GM23248 (cell line): ENCODE measurements around the gene VPS33A. TPM values are rescaled to one million over a fixed set of nuclear protein-coding genes. Genes with fewer than 3 reads are reported as not detected.
A peak's percentile ranks its signal among the peaks of the same experiment; 100 is the strongest.

Source experiments
- DNase-seq: peaks from one replicate; pipeline ENCODE4 v3.0.0-alpha.2; 2015
- H2AFZ ChIP-seq: fragments of 200-600 bp; sonication (generic); 2 replicates; pipeline ENCODE4 v1.6.1; 2016; ENCODE audit warnings: antibody characterized with exemption
- H3F3A ChIP-seq: fragments of 200-600 bp; sonication (generic); 2 replicates; pipeline ENCODE4 v1.6.1; 2016; ENCODE audit warnings: mild to moderate bottlenecking, antibody characterized with exemption, mixed run types; ENCODE audit not compliant: insufficient read depth
- H3K27ac ChIP-seq: fragments of 200-600 bp; sonication (generic); 2 replicates; pipeline ENCODE4 v1.5.1; 2016; ENCODE audit warnings: mild to moderate bottlenecking
- H3K27me3 ChIP-seq: fragments of 200-600 bp; sonication (generic); replicated peaks from 2 replicates; pipeline ENCODE4 v1.6.1; 2016; ENCODE audit warnings: mild to moderate bottlenecking; ENCODE audit not compliant: insufficient read depth
- H3K36me3 ChIP-seq: fragments of 200-600 bp; sonication (generic); 2 replicates; pipeline ENCODE4 v1.6.1; 2016; ENCODE audit warnings: low read depth, mild to moderate bottlenecking
- H3K4me1 ChIP-seq: fragments of 200-600 bp; sonication (generic); 2 replicates; pipeline ENCODE4 v1.6.1; 2016; ENCODE audit warnings: mild to moderate bottlenecking; ENCODE audit not compliant: insufficient read depth
- H3K4me2 ChIP-seq: fragments of 200-600 bp; sonication (generic); one replicate; pipeline ENCODE4 v1.6.1; 2016; ENCODE audit warnings: mild to moderate bottlenecking; ENCODE audit not compliant: unreplicated experiment
- H3K4me3 ChIP-seq: fragments of 200-600 bp; sonication (generic); 2 replicates; pipeline ENCODE4 v1.5.1; 2016; ENCODE audit warnings: mild to moderate bottlenecking
- H3K79me2 ChIP-seq: fragments of 200-600 bp; sonication (generic); 2 replicates; pipeline ENCODE4 v1.6.1; 2016; ENCODE audit warnings: mild to moderate bottlenecking; ENCODE audit not compliant: insufficient read depth
- H3K9ac ChIP-seq: fragments of 200-600 bp; sonication (generic); 2 replicates; pipeline ENCODE4 v1.6.1; 2016; ENCODE audit warnings: mild to moderate bottlenecking
- H3K9me2 ChIP-seq: fragments of 200-600 bp; sonication (generic); 2 replicates; pipeline ENCODE4 v1.6.1; 2016; ENCODE audit warnings: mixed run types, mild to moderate bottlenecking, moderate library complexity; ENCODE audit not compliant: insufficient read depth
- H3K9me3 ChIP-seq: fragments of 200-600 bp; sonication (generic); one replicate; pipeline ENCODE4 v1.6.1; 2017; ENCODE audit warnings: low read depth
- H4K20me1 ChIP-seq: fragments of 200-600 bp; sonication (generic); 2 replicates; pipeline ENCODE4 v1.6.0; 2016; ENCODE audit not compliant: insufficient read depth
- EZH2 ChIP-seq: fragments of 200-600 bp; sonication (generic); IDR thresholded peaks from 2 replicates; pipeline ENCODE4 v1.6.1; 2018; ENCODE audit warnings: antibody characterized with exemption, mild to moderate bottlenecking; ENCODE audit not compliant: insufficient read depth, poor library complexity, severe bottlenecking
- EZH2phosphoT487 ChIP-seq: fragments of 200-600 bp; sonication (generic); IDR thresholded peaks from 2 replicates; pipeline ENCODE4 v1.6.1; 2018; ENCODE audit warnings: antibody characterized with exemption, moderate library complexity, mild to moderate bottlenecking, low read depth; ENCODE audit not compliant: insufficient read depth
- WGBS, 2 experiments: methylation state at CpG; one replicate each; pipeline ENCODE4 v1.1.6; 2015 to 2017; ENCODE audit warnings: low lambda C conversion rate in 2 of 2, low coverage in 1 of 2; ENCODE audit errors: missing lambda C conversion rate in 2 of 2; 5-methylcytosine and 5-hydroxymethylcytosine counted together
- in situ Hi-C: fragments of 300-500 bp; cut with MboI; formaldehyde crosslinking; loops from 2 replicates; pipeline ENCODE4 v1.15.0; 2020
- polyA plus RNA-seq: library from polyadenylated mRNA; unstranded; fragments of >200 nt; fragmentation: Nextera tagmentation; extraction: Ambion mirVana; gene quantifications from 2 replicates; pipeline ENCODE4 v1.2.1, GENCODE V29; 2016
- total RNA-seq: library from RNA; depleted of rRNA; stranded (reverse); fragments of >200 nt; shearing (Covaris generic); gene quantifications from 2 replicates; pipeline ENCODE4 v1.2.3, GENCODE V29; 2014

VPS33A gene
- total and polyA plus RNA-seq, 2 experiments from 2014 or later: 16.0 to 16.2 TPM

GRCh38 chr12:122291431-122291830 is 25.1 kb upstream of the VPS33A start:
- H3K9me3 ChIP-seq: no peaks in the 10 kb centered on the region
- H3K9me2 ChIP-seq: no peaks in the 10 kb centered on the region
- H3K27ac ChIP-seq: no peak overlapping the region
- no peak overlapping the region for H3K4me3 ChIP-seq
- H3K9ac ChIP-seq: no peak overlapping the region
- in situ Hi-C loops: no loop called here
- 89 to 92% methylated on average over 8 of the region's 8 CpGs for WGBS, 2 experiments
- H2AFZ ChIP-seq: no peak overlapping the region
- H3K36me3 ChIP-seq: peaks cover 31% of the 10 kb centered on the region
- no peaks in the 10 kb centered on the region for H3K27me3 ChIP-seq
- no peak for TF ChIP-seq EZH2phosphoT487
- TF ChIP-seq EZH2: no peak
- H3F3A ChIP-seq: no peaks in the 10 kb centered on the region
- H4K20me1 ChIP-seq: no peaks in the 10 kb centered on the region
- 0 out of 2 replicates have a peak, but pooled peaks cover 3% of the 10 kb centered on the region for H3K79me2 ChIP-seq
- no peak for DNase-seq
- H3K4me2 ChIP-seq: no peak overlapping the region
- H3K4me1 ChIP-seq: peaks cover 9% of the 10 kb centered on the region

- peaks cover 23% of the 10 kb centered on the region; the same call in 1 of the 2 replicates for H3K36me3 ChIP-seq
- 95 to 98% methylated on average over 5 of the region's 5 CpGs for WGBS, 2 experiments
- no peak overlapping the region for H3K9ac ChIP-seq
- H3K27ac ChIP-seq: no peak overlapping the region
- H3K4me3 ChIP-seq: no peak overlapping the region
- no peaks in the 10 kb centered on the region for H3K79me2 ChIP-seq
- no peak overlapping the region for H3K4me2 ChIP-seq
- H2AFZ ChIP-seq: no peak overlapping the region
- no peaks in the 10 kb centered on the region for H3K27me3 ChIP-seq
- no peak for DNase-seq
- no peaks in the 10 kb centered on the region for H3K9me2 ChIP-seq
- in situ Hi-C loops: no loop called here
- H3K4me1 ChIP-seq: peaks cover 14% of the 10 kb centered on the region
- peaks cover 20% of the 10 kb centered on the region for H3F3A ChIP-seq
- H4K20me1 ChIP-seq: no peaks in the 10 kb centered on the region
- H3K9me3 ChIP-seq: no peaks in the 10 kb centered on the region
- no peak for TF ChIP-seq EZH2phosphoT487
- no peak for TF ChIP-seq EZH2
These were observed 17.4 kb upstream of the VPS33A start for GRCh38 chr12:122283680-122284079.

GRCh38 chr12:122282061-122282460 is 15.8 kb upstream of the VPS33A start:
- Histone ChIP-seq H3K27ac (peak overlapping the region; percentile 33), H4K20me1 (no peaks in the 10 kb centered on the region), H3K4me1 (peaks cover 14% of the 10 kb centered on the region), H3K9me3 (no peaks in the 10 kb centered on the region), H3K4me3 (no peak overlapping the region), H3K79me2 (no peaks in the 10 kb centered on the region), H3K36me3 (peaks cover 17% of the 10 kb centered on the region), H3K4me2 (peak overlapping the region; percentile 31), H3K9ac (no peak overlapping the region), H3F3A (peaks cover 20% of the 10 kb centered on the region), H3K9me2 (no peaks in the 10 kb centered on the region), H3K27me3 (no peaks in the 10 kb centered on the region), H2AFZ (no peak overlapping the region)
- peak; percentile 84 for DNase-seq
- no peak for TF ChIP-seq EZH2phosphoT487
- TF ChIP-seq EZH2: no peak
- WGBS, 2 experiments: 34 to 35% methylated on average over 4 of the region's 4 CpGs
- in situ Hi-C loops: no loop called here

- Histone ChIP-seq H3K27me3 (no peaks in the 10 kb centered on the region), H3K36me3 (peaks cover 47% of the 10 kb centered on the region), H2AFZ (no peak overlapping the region), H3K27ac (no peak overlapping the region), H3K9ac (no peak overlapping the region), H3K4me1 (no peaks in the 10 kb centered on the region), H3K9me3 (no peaks in the 10 kb centered on the region), H3K79me2 (no peaks in the 10 kb centered on the region), H3K9me2 (no peaks in the 10 kb centered on the region), H3K4me2 (no peak overlapping the region), H3K4me3 (no peak overlapping the region), H3F3A (peaks cover 1% of the 10 kb centered on the region; the same call in 1 of the 2 replicates), H4K20me1 (no peaks in the 10 kb centered on the region)
- WGBS, 2 experiments: 85 to 87% methylated on average over 7 of the region's 7 CpGs
- TF ChIP-seq EZH2phosphoT487 (no peak), EZH2 (no peak)
- in situ Hi-C loops: no loop called here
- DNase-seq: no peak
These were observed 9.9 kb upstream of the VPS33A start for GRCh38 chr12:122276242-122276641.

GRCh38 chr12:122275459-122275858 is 9.2 kb upstream of the VPS33A start:
- in situ Hi-C loops: no loop called here
- Histone ChIP-seq H3K27me3 (no peaks in the 10 kb centered on the region), H3K36me3 (peaks cover 53% of the 10 kb centered on the region), H3K9me2 (no peaks in the 10 kb centered on the region), H4K20me1 (no peaks in the 10 kb centered on the region), H3F3A (no peaks in the 10 kb centered on the region), H3K9me3 (no peaks in the 10 kb centered on the region), H3K4me1 (no peaks in the 10 kb centered on the region), H2AFZ (no peak overlapping the region), H3K27ac (no peak overlapping the region), H3K4me3 (no peak overlapping the region), H3K4me2 (no peak overlapping the region), H3K9ac (no peak overlapping the region), H3K79me2 (no peaks in the 10 kb centered on the region)
- TF ChIP-seq EZH2phosphoT487: no peak
- no peak for TF ChIP-seq EZH2
- 86 to 89% methylated on average over 8 of the region's 8 CpGs for WGBS, 2 experiments
- DNase-seq: no peak
